ENCODE data around the gene TSPOAP1.

- TF ChIP-seq TAF1 (IDR thresholded peaks at IDR 0.05; ENCODE audit: borderline replicate concordance, low read depth, low read length) (peak; percentile 19; the same call in 1 of the 2 replicates), CTCF (IDR thresholded peaks at IDR 0.05 in 2 of 3, conservative IDR thresholded peaks at IDR 0.05 in 1 of 3; ENCODE audit: control insufficient read depth in 2 of 3, extremely low read depth in 1 of 3, insufficient read depth in 1 of 3, low read depth in 3 of 3, low read length in 3 of 3) (no peak), SUZ12 (IDR thresholded peaks at IDR 0.05; ENCODE audit: unreplicated experiment) (peak; percentile 44), POLR2AphosphoS2 (IDR thresholded peaks at IDR 0.05; ENCODE audit: low read depth, low read length) (no peak)
These were observed 1.0 kb downstream of the TSPOAP1 start for GRCh38 chr17:58327363-58328194.

All from GM12878 (cell line).